Mononuclear cell (primary cell): Measurements from ENCODE around the gene F13A1. TPM values are rescaled to one million over a fixed set of nuclear protein-coding genes. Genes with fewer than 3 reads are reported as not detected.
"Not testable (repeated sequence)": the region's sequence is repeated elsewhere in the genome, so short reads cannot be mapped to it uniquely, and the experiment has no call there.

ENCODE experiments used
- H3K27me3 ChIP-seq: 2 replicates; pipeline ENCODE4 v1.6.0; 2011; ENCODE audit warnings: low read length, control low read depth; ENCODE audit not compliant: insufficient read depth
- H3K4me1 ChIP-seq: 2 replicates; pipeline ENCODE4 v1.5.1; 2011; ENCODE audit warnings: mild to moderate bottlenecking, low read length, control low read depth; ENCODE audit not compliant: insufficient read depth
- H3K4me3 ChIP-seq: 2 replicates; pipeline ENCODE4 v1.5.1; 2011; ENCODE audit warnings: mild to moderate bottlenecking, low read length, moderate library complexity
- H3K9me3 ChIP-seq: 2 replicates; pipeline ENCODE4 v1.5.1; 2011; ENCODE audit warnings: low read depth, mild to moderate bottlenecking, control low read depth, low read length
- total RNA-seq: library from RNA; depleted of rRNA; stranded (reverse); fragments of >200 nt; gene quantifications from one replicate; pipeline ENCODE4 v1.2.3, GENCODE V29; 2012

F13A1 gene
- total RNA-seq, 1 donor: 158 TPM

DNA sequence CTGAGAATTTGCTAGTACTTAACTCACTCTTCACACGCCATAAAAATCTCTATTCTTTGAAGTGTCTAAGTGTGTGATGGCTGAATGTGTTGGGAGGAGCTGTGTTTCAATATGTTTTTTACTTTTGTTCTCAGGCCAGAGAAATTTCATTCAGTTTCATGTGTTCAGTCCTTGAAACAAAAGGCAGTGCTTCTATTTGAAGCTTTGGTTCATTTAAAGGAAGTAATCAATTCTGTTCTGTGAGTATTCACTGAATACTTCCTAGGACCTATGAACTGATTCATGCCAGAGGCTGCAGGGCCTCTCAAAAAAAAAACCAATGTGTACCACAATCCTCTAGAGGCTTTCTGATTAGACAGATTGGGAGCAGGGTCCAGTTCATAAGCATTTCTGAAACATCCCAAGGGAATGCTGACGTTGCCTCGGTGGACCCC is 12.4 kb upstream of the F13A1 start:
- H3K4me3 ChIP-seq: no peak overlapping the region

DNA sequence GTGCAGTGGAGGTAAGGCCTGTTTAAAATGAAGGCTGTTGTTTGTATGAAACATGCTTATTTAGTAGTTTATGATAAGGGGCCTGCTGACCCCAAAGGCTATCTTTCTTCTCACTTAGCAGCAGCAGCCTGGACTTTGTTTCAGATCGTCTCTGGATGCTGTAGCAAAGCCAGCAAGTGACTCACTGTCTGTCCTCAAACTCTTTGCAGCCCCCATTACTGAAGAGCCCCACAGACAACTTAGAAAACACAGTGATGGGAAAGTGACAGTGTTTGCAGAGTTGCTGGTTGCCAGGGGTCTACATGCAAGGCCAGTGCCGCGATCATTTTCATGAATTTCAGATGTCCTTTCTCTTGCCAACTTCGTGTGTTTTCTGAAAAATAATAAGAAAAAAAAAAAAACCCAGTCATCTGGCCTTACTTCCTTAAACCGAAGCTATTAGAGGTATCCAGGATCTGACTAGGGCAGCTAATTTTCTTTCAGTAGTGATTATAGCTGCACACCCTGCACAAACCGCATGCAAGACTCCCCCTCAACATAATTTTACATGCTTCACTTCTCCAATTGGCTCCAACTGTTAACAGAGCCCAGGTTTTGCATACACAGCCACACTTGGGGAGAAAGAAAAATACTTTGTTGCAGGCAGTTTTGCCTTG is 11.6 kb upstream of the F13A1 start:
- Histone ChIP-seq H3K4me1 (peaks cover 53% of the 10 kb centered on the region), H3K27me3 (no peaks in the 10 kb centered on the region), H3K9me3 (no peaks in the 10 kb centered on the region), H3K4me3 (no peak overlapping the region)

More for the DNA sequence above, 12.4 kb upstream of the F13A1 start:
- Histone ChIP-seq H3K9me3 (no peaks in the 10 kb centered on the region), H3K4me1 (peaks cover 53% of the 10 kb centered on the region), H3K27me3 (no peaks in the 10 kb centered on the region)

DNA sequence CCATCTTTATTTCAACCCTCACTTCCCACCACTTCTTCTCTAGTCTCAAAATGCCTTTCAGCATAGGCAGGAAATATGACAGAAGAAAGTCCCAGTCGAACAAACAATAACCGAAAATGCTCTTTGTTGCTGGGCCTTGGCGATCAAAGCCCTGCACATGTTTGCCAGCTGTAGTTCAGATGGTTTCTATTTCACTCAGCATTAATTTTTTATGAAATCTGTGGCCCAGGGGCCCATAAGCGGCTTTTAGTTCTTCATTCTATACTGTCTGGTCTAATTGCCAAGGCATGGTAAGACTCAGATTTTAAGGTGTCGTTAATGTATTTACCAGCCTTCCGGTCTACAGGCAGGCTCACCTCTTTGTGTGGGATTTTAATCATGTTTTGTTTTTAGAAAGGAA is 10.9 kb upstream of the F13A1 start:
- peaks cover 53% of the 10 kb centered on the region for H3K4me1 ChIP-seq
- no peaks in the 10 kb centered on the region for H3K9me3 ChIP-seq
- H3K27me3 ChIP-seq: no peaks in the 10 kb centered on the region
- no peak overlapping the region for H3K4me3 ChIP-seq

DNA sequence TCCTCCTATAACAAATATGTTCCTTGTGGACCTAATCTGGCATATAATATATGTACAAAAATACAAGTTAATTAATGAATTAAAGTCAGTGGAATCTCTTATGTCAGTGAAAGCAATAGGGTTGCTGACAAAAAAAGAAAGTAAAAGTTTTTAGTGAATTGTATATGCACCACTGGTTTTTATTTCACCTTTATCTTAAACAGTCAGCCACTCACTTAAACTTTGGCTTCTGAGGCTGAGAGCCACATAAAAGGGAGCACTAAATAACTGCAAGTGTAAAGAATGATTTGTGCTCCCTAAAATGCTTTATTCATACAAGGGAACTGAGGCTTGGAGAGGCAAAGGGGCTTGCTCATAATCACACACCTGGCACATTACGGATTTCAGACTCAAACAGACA is 9.9 kb upstream of the F13A1 start:
- peaks cover 53% of the 10 kb centered on the region for H3K4me1 ChIP-seq
- no peaks in the 10 kb centered on the region for H3K9me3 ChIP-seq
- H3K4me3 ChIP-seq: no peak overlapping the region
- no peaks in the 10 kb centered on the region for H3K27me3 ChIP-seq

DNA sequence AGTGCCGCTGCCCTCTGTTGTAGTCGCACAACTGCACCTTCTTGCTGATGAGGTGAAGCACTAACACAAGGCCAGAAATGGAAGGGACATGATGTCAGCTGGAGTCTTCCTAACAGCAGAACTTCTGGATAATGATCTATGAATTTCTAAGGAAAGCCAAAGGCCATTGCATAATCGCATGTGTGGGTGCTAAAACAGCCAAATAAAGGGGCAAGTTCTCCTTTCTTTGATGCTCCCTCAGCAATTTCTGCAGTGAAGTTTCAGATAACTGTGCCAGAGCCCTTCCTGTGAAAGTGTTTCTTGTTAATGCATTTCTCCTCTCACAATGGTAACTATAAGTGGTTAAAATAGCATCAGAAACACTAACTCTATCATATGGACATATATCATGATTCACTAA is 8.0 kb upstream of the F13A1 start:
- Histone ChIP-seq H3K4me3 (no peak overlapping the region), H3K9me3 (no peaks in the 10 kb centered on the region), H3K4me1 (peaks cover 47% of the 10 kb centered on the region)

DNA sequence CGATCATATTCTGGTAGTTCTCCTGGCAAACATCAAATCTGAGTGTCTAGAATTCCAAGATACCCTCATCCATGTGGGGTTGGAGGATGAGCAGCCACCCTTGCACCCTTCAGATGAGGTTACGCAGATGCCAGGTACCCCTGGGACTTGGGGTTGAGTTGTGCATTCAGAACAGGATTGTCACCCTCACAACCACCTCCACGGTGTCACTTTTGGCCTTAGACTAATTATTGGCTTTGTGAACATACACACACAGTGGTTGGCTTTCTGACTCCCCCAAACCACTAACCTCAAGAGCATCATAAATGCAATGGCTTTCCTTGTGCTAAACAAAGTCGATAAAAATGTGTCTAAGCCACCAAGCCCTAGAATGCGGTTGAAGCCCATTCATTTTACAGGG is 2.9 kb upstream of the F13A1 start:
- Histone ChIP-seq H3K4me1 (peaks cover 31% of the 10 kb centered on the region), H3K27me3 (peaks cover 10% of the 10 kb centered on the region), H3K9me3 (no peaks in the 10 kb centered on the region), H3K4me3 (no peak overlapping the region)

More for the DNA sequence above, 8.0 kb upstream of the F13A1 start:
- no peaks in the 10 kb centered on the region for H3K27me3 ChIP-seq

DNA sequence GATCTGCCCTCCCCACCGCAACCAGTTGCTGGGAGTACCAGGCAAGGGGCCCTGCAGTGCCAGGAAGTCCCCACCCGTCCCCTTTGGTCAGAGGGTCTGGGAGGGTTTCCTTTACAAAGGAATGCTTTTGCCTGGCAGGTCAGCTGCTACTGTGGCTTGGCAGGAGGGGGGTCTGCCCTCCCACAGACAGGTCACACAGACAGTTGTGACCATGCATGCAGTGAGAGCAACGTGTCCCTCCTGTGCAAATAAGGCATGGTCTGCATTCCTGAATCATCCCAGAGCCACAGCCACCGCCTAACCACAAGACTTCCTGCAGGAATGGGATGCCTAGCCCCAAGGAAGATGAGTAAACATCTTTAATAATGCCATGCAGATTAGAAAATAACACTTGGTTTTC is 439 bp upstream of the F13A1 start:
- Histone ChIP-seq H3K4me3 (no peak overlapping the region), H3K4me1 (peaks cover 36% of the 10 kb centered on the region), H3K9me3 (no peaks in the 10 kb centered on the region), H3K27me3 (peaks cover 10% of the 10 kb centered on the region)

DNA sequence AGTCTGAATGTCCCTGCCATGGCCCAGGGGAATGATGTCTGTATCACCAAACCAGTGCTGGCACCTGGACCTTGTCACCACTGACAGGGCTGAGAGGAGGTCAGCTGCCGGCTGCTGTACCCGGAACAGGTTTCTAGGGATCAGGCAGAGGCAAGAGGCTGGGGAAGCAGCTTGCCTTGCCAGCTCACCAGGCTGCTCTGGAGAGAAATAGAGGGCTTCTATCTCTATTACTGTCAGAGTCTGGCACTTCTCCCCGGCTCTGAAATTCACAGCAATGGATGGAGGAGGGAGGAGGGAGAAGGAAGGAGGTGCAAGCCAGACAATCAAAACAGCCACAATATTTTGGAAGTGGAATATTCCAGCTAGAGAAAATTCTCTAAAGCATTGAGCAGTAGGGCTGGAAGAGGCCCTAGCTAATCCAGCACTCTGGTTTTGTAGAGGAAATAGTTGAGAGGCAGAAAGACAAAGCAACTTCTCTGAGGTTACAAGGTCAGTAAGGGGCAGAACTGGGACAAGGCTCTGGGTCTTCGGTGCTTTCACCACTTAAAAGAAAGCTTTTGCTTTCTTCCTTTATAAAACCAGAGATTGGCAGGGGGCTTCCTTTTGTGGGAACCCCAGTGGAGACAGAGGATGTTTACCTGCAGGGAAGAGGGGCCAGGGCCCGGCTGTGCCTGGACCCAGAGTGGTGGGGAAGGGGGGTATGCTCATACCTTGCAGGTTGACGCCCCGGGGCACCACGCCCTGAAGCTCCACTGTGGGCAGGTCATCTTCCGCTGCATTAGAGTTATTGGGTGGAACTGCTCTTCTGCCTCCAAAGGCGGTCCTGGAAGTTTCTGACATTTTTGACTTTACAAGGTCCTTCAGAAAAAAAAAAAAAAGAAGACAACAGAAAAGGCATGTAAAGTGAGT is 2.4 kb downstream of the F13A1 start:
- Histone ChIP-seq H3K4me1 (peaks cover 50% of the 10 kb centered on the region), H3K9me3 (no peaks in the 10 kb centered on the region), H3K27me3 (peaks cover 10% of the 10 kb centered on the region), H3K4me3 (no peak overlapping the region)

DNA sequence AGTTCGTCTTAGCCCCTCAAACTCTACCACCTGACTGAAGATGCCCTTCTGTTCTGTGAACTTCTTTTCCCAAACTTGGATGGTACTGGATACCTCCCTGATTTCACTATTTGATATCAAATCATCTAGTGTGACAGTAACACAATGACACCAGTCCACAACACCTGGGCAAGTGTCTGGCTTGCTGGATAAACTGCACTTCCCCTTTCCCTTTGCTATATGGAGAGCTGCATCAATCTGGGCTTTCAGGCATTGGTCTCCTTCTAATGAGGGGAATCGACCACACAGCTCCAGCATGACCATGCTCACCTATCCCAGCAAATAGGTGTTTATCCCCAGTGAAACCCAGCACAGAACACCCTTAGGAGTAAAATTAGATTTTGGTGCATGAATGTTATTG is 3.1 kb downstream of the F13A1 start:
- Histone ChIP-seq H3K4me1 (peaks cover 55% of the 10 kb centered on the region), H3K9me3 (no peaks in the 10 kb centered on the region), H3K4me3 (no peak overlapping the region), H3K27me3 (peaks cover 10% of the 10 kb centered on the region)

DNA sequence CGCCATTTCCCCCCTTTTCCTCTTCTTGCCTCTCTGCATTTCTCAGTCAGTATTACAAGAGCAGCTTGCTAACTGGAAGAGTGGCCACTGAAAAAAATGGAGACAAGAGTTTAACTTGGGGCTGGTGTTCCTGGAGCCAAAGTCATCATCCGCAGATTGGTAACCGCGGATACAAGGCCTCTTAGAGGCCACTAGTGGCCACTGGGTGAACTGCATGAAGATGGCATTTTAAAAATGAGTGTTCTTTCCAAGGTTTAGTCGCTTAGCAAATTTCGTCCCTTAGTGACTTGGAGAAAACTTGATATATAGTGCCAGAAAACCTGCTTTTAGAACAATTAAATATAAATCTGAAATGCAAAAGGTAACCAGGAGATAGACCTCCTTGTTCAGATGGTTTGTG is 4.8 kb downstream of the F13A1 start:
- Histone ChIP-seq H3K27me3 (peaks cover 7% of the 10 kb centered on the region), H3K4me1 (peaks cover 51% of the 10 kb centered on the region), H3K4me3 (no peak overlapping the region), H3K9me3 (no peaks in the 10 kb centered on the region)

DNA sequence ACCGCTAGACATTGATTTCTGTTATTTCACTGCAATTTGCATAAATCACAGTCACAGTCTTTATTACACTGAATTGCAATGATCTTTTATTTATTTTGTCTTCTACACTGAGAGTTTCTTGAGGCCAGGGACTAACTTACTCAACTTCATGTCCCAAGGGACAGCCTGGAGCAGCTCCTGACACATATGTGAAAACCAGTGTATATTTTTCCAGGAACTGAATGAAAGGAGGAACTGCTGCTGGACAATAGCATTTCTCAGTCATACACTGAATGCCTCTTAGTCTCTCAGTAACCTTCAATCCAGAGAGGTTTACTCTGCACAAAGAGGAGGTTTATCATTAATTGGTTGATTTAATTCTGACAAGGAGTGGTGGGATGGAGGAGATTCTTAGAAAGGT is 5.9 kb downstream of the F13A1 start:
- no peaks in the 10 kb centered on the region for H3K27me3 ChIP-seq
- no peak overlapping the region for H3K4me3 ChIP-seq
- no peaks in the 10 kb centered on the region for H3K9me3 ChIP-seq
- H3K4me1 ChIP-seq: peaks cover 40% of the 10 kb centered on the region

DNA sequence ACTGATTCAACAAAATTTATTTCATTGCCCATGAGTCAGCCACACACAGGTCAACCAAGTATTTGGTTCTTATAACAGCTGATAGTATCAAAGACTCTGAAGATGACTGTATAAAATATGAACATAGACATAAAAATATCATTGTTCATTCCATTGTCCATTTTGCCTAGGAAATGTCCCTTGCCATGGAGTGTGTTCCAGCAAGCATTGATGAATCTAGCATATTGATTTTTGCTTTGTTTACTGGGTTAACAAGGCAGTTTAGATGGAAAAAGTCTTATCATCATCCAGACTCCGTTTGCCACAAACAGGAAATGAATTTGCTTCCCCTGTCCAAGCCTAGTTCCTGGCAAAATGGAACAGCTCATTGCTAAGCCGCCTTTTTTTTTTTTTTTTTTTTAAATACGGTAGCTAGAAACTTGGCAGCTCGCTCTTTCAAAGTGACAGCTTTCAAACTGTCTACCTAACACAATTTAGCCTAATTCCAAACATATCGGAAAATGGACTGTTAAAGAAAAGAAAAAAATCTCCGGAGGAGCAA is 7.5 kb downstream of the F13A1 start:
- no peaks in the 10 kb centered on the region for H3K27me3 ChIP-seq
- no peaks in the 10 kb centered on the region for H3K9me3 ChIP-seq
- no peak overlapping the region for H3K4me3 ChIP-seq
- H3K4me1 ChIP-seq: peaks cover 24% of the 10 kb centered on the region

DNA sequence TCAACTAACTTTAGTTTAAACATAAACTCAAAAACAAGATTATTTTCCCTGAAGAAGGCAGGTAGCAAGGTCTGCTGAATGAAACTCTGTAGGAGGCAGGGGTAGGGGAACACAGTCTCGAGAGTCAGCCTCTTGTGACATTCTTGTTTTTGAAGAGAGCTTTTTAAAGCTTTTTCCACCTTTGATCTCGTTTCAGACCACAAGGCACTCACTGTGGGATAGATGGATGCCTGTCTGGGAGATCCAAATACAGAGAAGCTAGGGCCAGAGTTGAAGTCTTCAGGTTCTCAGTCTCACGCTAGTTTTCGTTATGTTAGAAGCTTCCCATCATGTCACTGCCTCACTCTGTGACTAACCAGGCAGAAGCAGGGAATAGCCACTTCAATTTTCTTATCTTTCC is 14.9 kb downstream of the F13A1 start:
- H3K9me3 ChIP-seq: no peaks in the 10 kb centered on the region
- H3K27me3 ChIP-seq: no peaks in the 10 kb centered on the region
- H3K4me3 ChIP-seq: no peak overlapping the region
- no peaks in the 10 kb centered on the region for H3K4me1 ChIP-seq

DNA sequence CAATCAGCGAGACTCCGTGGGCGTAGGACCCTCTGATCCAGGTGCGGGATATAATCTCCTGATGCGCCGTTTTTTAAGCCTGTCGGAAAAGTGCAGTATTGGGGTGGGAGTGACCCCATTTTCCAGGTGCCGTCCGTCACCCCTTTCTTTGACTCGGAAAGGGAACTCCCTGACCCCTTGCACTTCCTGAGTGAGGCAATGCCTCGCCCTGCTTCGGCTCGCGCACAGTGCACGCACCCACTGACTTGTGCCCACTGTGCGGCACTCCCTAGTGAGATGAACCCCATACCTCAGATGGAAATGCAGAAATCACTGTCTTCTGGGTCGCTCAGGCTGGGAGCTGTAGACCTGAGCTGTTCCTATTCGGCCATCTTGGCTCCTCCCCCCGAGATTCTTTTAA is 20.1 kb downstream of the F13A1 start:
- not testable (repeated sequence) for H3K27me3 ChIP-seq, H3K9me3 ChIP-seq, H3K4me1 ChIP-seq, H3K4me3 ChIP-seq

DNA sequence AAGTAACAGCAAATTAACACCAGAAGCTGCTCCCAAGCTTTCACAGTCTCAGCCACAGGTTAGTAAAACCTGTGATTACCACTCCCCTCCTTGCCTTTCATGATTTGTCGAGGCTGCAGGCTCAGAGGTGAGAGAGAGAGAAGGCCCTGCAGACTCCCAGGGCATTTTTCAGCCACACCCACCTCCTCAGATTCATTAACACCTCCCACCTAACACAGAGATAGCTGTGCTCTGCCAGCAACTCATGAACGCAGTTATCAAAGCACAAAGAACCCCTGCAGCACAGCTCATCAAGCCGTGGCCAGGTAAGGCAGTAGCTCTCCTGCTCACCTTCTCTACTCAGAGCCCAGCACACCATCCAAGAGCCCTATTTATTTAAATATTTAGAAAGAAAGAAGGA is 27.1 kb downstream of the F13A1 start:
- no peaks in the 10 kb centered on the region for H3K27me3 ChIP-seq
- H3K4me1 ChIP-seq: no peaks in the 10 kb centered on the region
- no peaks in the 10 kb centered on the region for H3K9me3 ChIP-seq
- H3K4me3 ChIP-seq: no peak overlapping the region
